NT2/D1 (cell line): ENCODE measurements around the gene PALM.

Source experiments
- YY1 ChIP-seq: IDR thresholded peaks from 2 replicates; pipeline ENCODE4 v1.6.1; 2011; ENCODE audit not compliant: insufficient read length, insufficient read depth
- ZNF274 ChIP-seq: IDR thresholded peaks from 2 replicates; pipeline ENCODE4 v1.6.1; 2011; ENCODE audit warnings: mild to moderate bottlenecking, low read depth, low read length

DNA sequence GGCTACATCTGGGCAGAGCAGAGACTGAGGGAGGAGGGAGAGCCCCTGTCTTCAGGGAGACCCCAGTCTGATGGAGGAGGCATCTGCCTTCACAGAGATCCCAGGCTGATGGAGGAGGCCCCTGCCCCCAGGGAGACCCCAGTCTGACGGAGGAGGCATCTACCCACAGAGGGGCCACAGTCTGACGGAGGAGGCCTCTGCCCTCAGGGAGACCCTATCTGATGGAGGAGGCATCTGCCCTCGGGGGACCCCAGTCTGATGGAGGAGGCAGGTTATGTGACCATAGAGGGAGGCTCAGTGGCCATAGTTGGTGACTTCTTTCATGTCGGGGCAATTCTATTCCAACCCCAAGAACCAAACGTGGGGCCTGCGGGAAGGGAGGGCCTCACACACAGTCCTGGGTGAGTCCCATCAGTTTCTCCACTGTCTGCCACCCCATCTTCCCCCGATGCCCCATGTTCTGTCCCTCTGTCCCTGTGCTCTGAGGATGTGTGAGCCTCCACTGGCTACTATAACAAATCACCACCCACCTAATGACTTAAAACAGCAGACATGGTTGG, 56.5 kb downstream of the PALM start:
- TF ChIP-seq ZNF274 (no peak), YY1 (no peak)
